Measurements from ENCODE around the gene MCCC1.

The MCCC1 gene

DNA sequence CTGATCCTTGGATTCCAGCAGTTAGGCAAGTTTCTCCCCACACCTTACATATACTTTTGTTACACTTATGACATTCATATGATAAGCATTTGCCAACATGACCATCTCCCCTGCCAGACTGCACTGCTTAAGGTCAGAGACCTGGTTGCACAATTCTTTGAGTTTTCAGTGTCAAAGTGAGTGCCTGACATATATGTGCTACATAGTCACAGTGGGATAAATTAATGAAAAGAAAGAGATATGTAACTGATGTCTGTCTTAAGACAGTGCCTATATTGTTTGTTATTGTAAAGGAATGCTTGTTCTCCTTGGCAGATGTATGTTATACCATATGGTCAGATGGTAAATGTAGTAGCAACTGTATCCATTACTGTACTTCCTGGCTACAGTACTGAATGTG lies 115.4 kb downstream of the MCCC1 start:
- no peak for DNase-seq (ENCODE audit: low read depth in 2 of 2, low spot score in 1 of 2)

DNA sequence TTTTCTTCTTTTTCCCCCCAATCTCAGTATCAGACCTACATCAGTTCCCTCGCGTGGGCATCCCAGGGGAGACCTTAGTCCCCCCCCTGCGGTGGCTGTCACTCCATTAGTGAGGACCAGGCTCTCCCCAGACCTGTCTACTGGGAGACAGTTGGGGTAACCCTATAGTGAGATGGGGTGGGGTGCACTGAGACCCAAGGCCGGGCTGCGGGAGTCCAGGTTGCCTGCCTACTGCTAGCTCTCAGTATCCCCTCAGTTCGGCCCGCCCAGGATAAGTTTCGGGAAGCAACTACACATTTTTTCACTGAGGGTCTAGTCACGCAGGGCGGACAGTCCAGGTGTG lies 118.3 kb downstream of the MCCC1 start:
- DNase-seq (ENCODE audit: low read depth in 2 of 2, low spot score in 1 of 2), result no peak

- DNase-seq (ENCODE audit: low read depth in 2 of 2, low spot score in 1 of 2), result peak; percentile 49 to 70
These were observed 118.9 kb downstream of the MCCC1 start, which contains the start of gene DCUN1D1 for GRCh38 chr3:182980204-182981037. DCUN1D1 (minus strand) TSS chr3:182980538; CDS start chr3:182980489, 49 bp downstream.

DNA sequence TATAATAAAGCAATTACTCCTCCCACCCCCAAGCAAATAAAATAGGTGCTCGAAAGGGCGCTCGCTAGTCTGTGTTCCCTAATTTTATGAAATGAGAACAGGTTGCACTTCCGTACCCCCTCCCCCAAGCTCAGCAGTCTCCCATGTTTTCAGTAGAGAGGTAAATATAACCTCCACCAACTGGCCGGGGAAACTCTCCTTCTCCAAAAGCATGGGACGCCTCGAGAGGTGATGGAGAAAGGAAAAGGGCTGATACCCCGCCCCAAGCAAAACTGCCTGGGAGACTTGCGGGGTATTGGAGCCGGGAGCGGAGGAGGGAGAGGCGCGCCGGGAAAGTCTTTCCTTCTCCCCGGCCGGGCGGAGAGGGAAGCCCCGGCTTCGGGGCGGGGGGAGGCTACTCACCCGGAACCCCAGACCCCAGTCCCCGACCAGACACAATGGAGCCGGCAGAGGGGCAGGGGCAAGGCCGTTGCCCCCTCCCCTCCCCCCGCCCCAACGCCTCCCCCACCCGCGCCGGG lies 119.6 kb downstream of the MCCC1 start:
- DNase-seq (ENCODE audit: low read depth in 2 of 2, low spot score in 1 of 2), result no peak

- no peak for DNase-seq (ENCODE audit: low read depth in 2 of 2, low spot score in 1 of 2)
These were observed 120.1 kb downstream of the MCCC1 start for GRCh38 chr3:182979103-182979673.

DNA sequence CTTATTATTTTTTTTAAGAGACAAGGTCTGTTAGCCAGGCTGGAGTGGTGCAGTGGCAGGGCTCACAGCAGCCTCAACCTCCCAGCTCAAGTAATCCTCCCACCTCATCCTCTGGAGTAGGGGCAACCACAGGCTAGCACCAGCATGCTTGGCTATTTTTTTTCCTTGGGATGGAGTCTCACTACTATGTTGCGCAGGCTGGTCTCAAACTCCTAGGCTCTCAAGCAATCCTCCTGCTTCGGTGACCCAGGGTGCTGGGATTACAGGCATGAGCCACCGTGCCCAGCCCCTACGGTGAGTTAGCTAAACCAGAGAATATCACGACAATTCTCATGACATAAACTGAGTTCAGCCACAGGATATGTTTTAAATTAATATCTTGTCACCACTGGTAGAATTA lies 120.9 kb downstream of the MCCC1 start:
- no peak for DNase-seq (ENCODE audit: low read depth in 2 of 2, low spot score in 1 of 2)

GRCh38 chr3:182973047-182973446 lies 126.2 kb downstream of the MCCC1 start:
- no peak for DNase-seq (ENCODE audit: low read depth in 2 of 2, low spot score in 1 of 2)

GRCh38 chr3:182972387-182972786 lies 126.9 kb downstream of the MCCC1 start:
- DNase-seq (ENCODE audit: low read depth in 2 of 2, low spot score in 1 of 2), result no peak

- no peak for DNase-seq (ENCODE audit: low read depth in 2 of 2, low spot score in 1 of 2)
These were observed 127.7 kb downstream of the MCCC1 start for GRCh38 chr3:182971637-182972036.

DNA sequence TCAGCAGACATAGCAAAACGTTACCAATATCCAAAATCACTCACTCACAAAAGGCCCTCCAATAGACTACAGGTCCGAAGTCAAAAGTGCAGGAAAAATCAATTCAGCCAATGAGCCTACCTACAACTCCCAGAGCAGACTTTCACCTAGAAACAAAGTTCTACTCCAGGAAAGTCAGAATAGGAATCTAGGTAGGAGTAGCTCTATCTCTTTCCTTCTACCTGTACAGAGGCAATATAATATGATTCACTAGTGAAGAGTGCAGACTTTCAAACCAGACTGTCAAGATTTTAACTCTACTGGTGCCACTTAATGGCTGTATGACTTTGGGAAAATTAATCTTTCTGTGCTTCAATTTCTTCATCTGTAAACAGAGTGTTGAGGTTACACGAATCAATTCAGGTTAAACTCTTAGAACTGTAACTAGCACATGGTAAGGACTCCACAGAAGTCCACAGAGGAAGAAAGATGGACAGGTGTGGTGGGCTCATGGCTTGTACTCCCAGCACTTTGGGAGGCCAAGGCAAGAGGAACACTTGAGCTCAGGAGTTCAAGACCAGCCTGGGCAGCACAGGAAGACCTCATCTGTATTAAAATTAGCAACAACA lies 128.4 kb downstream of the MCCC1 start:
- DNase-seq (ENCODE audit: low read depth in 2 of 2, low spot score in 1 of 2), result no peak

DNA sequence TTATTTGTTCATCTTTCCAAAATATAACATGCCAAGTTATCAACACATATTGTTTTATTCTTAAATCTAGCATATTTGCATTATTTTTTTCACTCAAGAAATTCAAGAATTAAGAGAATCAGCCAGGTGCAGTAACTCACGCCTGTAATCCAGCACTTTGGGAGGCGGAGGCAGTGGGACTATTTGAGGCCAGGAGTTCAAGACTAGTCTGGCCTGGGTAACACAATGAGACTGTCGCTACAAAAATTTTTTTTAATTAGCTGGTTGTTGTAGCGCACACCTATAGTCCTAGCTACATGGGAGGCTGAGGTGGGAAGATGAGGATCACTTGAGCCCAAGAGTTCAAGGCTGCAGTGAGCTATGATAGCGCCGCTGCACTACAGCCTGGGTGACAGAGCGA lies 129.4 kb downstream of the MCCC1 start:
- DNase-seq (ENCODE audit: low read depth in 2 of 2, low spot score in 1 of 2), result no peak

DNA sequence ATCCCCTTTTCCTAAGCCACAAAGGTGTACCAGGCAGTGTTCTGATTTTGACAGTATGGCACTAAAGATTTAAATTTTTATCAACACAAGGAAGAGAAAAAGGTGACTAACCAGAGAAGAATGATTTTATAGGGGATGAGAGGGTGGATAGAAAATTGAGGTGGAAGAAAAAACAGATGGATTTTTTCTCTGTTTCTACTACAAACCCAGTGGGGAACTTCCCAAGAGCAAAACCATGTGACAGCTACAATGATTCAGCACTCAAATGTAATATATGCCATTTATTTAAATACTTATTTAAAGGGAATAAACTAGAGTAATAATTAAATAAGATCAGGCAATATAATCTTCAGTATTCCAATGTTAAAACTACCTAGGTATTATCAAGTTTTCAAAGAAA lies 130.0 kb downstream of the MCCC1 start:
- DNase-seq (ENCODE audit: low read depth in 2 of 2, low spot score in 1 of 2), result no peak

DNA sequence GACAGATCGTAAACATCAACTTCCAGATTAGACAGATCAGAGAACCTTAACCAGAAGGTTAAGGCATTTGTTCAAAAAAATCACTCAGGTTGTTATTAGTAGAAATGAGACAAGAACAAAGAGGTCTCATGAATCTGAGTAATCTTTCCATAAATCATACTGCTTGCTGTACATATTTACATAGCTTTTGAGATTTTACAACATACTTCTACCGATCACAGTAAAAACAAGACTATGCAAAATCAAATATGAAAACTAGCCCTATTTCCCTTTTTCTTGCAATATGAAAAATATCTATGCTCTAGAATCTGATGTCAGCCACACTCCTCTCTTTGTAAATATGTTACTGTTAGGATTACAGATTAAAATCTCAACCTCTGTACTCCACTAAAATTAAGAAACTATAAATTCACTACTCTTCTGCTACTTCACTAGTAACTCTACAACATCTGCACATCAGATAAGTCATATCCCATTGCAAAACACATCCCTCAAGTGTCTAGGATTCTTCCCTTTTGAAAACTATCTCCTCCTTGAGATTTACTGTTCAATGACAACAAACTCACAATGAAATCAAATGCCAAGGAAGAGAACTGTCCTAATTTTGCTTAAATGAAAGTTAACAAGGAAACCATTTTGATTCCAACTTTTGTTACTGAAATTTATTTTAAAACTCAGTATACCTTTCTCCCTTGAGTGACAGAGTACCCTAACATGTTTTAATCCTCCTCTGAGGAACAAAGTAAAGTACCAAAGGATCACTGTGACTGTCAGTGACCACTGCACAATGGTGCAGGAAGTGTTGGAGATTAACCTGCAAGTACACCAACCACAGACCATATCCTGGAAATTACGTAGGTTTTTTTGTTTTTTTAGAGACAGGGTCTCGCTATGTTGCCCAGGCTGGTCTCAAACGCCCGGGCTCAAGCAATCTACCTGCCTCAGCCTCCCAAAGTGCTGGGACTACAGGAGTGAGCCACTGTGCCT lies 131.8 kb downstream of the MCCC1 start:
- DNase-seq (ENCODE audit: low read depth in 2 of 2, low spot score in 1 of 2), result no peak

DNA sequence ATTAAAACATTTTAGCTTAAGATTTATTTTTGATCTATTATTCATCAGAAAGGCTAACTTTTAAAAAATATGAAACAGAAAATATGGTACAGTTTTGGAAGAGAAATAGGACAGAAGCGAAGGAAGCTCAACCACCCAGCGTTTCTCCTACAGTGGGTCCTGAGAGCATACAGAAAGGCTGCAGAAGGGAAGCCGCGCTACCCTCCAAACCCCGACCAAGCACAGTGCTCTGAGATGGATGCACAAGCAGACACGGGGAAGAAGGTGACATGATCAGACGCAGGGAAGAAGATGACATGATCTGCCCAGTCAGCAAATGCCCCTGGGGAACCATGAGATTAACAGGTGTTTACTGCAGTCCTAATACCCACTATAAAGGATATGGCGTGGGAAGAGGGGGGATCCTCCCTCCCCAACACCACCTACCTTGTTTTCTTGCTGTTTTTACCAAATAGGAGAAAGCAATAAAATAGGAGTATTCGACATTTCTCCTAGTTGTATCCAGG lies 133.4 kb downstream of the MCCC1 start:
- DNase-seq (ENCODE audit: low read depth in 2 of 2, low spot score in 1 of 2), result no peak
